HG02852 (cell line): Measurements from ENCODE around the gene ZWINT.

Source experiments
- ATAC-seq: cut with Tn5 transposase; IDR thresholded peaks from one replicate; pipeline ENCODE4 v1.9.1; 2021; ENCODE audit warnings: mild to moderate bottlenecking, moderate library complexity; ENCODE audit not compliant: unreplicated experiment

The ZWINT gene, protein sequence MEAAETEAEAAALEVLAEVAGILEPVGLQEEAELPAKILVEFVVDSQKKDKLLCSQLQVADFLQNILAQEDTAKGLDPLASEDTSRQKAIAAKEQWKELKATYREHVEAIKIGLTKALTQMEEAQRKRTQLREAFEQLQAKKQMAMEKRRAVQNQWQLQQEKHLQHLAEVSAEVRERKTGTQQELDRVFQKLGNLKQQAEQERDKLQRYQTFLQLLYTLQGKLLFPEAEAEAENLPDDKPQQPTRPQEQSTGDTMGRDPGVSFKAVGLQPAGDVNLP

GRCh38 chr10:56360967-56361612 lies at the start of gene ZWINT:
TSS of gene ZWINT (minus strand) at chr10:56361259. CDS start at chr10:56361236, 23 bp downstream.
- ATAC-seq: peak; percentile 99

DNA sequence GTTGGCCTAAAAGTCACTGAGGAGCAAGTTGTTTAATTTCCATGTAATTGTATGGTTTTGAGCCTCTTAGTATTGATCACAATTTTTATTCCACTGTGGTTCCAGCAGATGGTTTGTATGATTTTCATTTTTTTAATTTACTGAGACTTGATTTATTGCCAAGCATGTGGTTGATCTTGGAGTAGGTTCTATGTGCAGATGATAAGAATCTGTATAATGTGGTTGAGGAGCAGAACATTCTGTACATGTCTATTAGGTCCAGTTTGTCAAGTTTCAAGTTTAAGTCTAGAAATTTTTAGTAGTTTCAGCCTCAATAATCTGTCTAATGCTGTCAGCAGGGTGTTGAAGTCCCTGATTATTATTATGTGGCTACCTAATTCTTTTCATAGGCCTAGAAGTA lies 22.7 kb upstream of the ZWINT start:
- no peak for ATAC-seq

DNA sequence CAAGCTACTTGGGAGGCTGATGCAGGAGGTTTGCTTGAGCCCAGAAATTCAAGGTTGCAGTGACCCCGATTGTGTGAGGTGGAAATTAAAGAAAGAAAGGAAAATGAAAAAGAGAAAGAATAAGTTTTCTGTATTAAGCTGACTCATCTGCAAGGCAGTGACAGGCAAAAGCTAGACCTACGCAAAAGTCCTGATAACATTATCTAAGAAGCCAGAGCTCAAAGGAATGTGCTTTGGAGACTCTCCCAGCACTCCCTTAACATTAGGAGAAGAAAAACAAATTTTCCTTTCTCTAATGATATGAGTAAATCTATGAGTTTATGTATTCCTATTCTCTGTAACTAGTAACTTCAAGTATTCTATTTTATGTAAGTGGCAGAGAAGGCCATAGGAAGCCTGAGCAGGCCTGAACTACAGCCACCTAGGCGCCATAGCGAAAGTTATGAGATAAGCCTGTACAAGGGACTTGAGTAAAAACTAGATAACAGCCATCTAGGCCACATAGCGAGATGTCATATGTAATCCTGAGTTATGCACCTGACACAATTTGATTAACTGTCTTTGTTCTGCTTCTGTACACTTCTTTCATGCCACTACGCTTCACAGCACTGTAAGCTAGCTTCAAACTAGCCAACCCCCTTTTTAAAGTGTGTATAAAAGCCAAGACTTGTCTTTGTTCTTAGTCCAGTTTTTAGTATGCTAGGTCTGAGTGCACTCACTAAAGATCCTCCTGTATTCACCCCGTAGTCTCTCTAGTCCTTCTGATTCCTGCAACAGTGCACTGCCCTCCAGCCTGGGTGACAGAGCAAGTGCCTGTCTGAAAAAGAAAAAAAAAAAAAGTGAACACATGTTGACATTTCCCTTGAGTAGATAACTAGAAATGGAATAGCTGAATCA lies 9.4 kb upstream of the ZWINT start:
- no peak for ATAC-seq

- no peak for ATAC-seq
Measured at GRCh38 chr10:56360583-56360966, 484 bp downstream of the ZWINT start.

DNA sequence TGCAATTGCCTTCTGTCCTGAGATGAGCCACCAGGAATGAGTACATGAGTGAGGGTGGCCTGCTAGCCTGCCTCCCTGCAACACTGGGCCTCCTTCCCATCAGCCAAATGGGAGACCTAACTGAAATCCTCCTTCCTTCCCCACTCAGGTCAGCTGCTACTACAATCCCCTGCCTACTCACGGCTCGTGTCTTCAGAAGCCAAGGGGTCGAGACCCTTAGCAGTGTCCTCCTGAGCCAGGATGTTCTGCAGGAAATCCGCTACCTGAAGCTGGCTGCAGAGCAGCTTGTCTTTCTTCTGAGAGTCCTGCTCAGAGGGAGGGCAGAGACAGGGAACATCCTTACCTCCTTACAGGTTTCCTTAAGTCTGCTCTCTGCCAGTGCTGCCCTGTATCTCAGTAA lies 1.2 kb downstream of the ZWINT start:
- no peak for ATAC-seq

DNA sequence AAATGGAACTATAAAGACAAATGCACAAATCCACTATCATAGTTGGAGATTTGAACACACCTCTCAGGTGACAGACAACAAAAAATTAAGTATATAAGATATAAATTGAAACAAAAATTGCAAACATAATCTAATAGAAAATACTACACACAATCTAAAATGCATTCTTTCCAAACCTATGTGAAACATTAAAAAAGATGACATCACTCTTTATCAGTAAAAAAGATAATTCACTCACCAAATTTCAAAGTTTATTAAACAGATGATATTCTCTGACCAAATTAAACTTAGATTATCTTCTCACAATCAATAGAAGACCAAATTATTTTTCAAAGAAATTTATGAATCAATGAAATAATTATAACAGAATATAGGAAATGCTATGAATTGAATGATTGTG lies 4.0 kb downstream of the ZWINT start:
- no peak for ATAC-seq

- ATAC-seq: no peak
Measured at GRCh38 chr10:56351909-56352630, 9.0 kb downstream of the ZWINT start.

- ATAC-seq: no peak
Measured at GRCh38 chr10:56349611-56350010, 11.4 kb downstream of the ZWINT start.

DNA sequence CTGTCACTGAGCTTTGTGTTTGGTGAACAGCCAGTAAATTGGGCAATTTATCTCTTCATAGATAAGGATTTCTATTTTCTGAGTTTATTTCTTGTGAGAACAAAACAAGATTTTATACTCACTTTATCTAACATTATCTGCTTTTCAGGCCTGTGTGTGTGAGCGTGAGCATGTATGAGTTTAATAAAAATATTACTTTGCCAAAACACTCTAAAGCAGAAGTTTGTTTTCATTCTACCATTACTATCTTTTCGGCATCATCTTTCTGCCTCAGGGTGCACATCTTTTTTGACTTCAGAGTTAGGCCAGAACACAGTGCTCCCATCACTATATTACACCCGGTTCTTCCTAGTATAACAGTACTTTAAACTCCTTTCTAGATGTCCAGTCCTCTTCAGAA lies 13.0 kb downstream of the ZWINT start:
- ATAC-seq: no peak

DNA sequence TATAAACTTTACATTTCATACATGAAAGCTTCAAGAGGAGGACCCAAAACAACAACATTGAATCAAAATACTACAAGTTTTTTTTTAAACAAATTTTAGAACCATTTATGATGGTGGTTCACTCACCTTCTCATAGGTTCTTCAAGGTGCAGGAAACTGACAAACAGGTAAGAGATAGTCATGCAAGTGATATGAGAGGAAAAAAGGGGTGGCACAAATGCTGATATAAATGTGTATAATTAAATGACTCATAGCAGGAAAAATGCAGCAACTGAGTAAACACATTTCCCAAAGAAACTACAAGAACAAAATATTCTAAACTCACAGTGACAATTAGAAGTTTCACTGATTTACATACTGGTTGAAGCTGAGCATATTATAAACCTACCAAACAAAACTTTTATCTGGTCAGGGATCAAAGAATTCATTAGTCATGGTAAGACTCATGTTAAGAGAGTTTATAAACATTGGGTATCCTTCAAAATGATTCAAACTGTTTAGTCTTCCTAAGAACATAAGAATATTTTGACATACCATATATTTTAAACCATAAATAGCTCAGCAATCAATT lies 14.1 kb downstream of the ZWINT start:
- ATAC-seq: no peak

DNA sequence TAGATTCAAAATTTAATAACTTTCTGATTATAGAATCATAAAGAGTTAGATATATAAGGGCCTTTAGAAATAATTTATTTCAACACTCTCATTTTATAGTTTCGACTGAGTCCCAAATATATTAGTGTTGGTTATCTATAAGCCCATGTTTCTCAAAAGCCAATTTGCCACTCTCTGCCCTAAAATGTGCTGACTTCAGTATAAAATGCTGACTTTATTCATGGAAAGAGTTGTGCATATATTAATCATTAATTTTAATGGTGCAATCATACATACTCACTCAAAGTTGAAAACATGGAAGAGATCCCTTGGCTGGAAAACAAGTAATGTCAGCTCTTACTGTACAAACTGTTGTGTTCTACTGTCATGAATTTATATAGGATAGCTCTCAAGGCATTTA lies 19.4 kb downstream of the ZWINT start:
- no peak for ATAC-seq

GRCh38 chr10:56329961-56330360 lies 31.1 kb downstream of the ZWINT start:
- no peak for ATAC-seq

DNA sequence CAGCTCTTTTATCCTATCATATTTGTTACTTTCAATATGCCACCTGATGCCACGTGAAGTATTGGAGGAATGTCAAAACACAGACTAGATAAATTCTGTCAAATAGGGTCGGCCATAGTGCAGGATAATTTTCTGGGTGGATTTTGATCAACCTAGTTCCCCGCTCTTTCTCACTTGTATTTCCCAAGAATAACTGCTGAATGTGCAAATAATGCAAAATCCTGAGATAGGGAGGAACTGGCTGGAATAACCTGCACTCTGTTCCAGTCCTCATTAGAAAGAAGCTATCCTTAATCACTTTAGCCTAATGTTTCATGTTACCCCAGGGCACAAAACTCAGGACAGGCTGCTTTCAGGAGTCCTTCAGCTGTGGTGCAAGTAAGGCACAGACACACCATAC lies 33.9 kb downstream of the ZWINT start:
- no peak for ATAC-seq

DNA sequence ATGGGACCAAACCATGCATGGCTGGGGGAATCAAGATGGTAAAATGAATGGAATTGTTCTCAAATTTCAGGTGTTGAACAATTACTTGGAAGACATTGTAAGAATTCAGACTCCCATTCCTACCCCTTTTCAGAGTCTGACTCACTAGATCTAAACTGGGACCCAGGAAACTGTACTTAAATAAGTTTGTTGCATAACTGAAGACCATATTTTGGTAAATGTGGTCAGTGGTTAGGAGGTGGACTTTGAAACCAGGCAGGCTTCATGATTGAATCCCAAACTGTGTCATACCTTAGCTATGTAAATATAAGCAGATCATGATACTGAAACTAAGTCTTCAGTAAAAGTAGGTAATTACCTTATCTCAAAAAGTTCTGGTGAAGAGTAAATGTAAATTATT lies 41.7 kb downstream of the ZWINT start:
- ATAC-seq: peak; percentile 95

GRCh38 chr10:56318816-56319215 lies 42.2 kb downstream of the ZWINT start:
- ATAC-seq: peak; percentile 15

- no peak for ATAC-seq
Measured at GRCh38 chr10:56317603-56318002, 43.5 kb downstream of the ZWINT start.

- no peak for ATAC-seq
Measured at GRCh38 chr10:56316603-56317002, 44.5 kb downstream of the ZWINT start.
